ENCODE data around the gene AASDH. TPM values are rescaled to one million over a fixed set of nuclear protein-coding genes. Genes with fewer than 3 reads are reported as not detected.

AASDH gene
- polyA plus RNA-seq, 2 of the 4 experiments (the other 2 are of a cell fraction) = 4.8 to 12.2 TPM

DNA sequence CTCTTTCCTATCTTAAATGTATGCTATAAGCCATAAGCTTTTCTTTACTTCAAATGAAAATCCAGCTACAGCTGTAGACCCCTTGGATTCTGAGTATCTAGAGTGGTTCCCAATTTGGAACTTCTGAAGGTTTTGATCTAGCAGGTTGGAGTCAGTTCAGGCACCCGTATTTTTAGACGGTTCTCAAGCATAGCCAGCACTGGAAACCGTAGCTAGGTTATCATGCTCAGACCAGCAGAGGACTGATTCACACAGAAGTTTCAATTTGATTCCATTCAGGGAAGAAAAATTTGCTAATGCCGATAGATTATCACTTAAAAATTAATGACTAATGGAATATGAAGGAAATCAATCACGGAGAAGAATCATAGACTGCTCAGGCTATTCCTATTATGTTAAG is 36.9 kb upstream of the AASDH start (continued):
- TF ChIP-seq ZSCAN20 (CRISPR knock-in tag; IDR thresholded peaks at IDR 0.05) (no peak), EP300 (IDR thresholded peaks at IDR 0.05) (no peak), CBX8 (IDR thresholded peaks at IDR 0.05) (no peak), EHMT2 (IDR thresholded peaks at IDR 0.05; ENCODE audit: low read depth) (no peak), POLR2A (IDR thresholded peaks at IDR 0.05; ENCODE audit: low read length) (no peak), MAFK (IDR thresholded peaks at IDR 0.05; ENCODE audit: partially characterized antibody) (no peak)
- TF ChIP-seq, protein P1, sequence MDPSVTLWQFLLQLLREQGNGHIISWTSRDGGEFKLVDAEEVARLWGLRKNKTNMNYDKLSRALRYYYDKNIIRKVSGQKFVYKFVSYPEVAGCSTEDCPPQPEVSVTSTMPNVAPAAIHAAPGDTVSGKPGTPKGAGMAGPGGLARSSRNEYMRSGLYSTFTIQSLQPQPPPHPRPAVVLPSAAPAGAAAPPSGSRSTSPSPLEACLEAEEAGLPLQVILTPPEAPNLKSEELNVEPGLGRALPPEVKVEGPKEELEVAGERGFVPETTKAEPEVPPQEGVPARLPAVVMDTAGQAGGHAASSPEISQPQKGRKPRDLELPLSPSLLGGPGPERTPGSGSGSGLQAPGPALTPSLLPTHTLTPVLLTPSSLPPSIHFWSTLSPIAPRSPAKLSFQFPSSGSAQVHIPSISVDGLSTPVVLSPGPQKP (IDR thresholded peaks at IDR 0.05; ENCODE audit: low read depth, low read length) = no peak

DNA sequence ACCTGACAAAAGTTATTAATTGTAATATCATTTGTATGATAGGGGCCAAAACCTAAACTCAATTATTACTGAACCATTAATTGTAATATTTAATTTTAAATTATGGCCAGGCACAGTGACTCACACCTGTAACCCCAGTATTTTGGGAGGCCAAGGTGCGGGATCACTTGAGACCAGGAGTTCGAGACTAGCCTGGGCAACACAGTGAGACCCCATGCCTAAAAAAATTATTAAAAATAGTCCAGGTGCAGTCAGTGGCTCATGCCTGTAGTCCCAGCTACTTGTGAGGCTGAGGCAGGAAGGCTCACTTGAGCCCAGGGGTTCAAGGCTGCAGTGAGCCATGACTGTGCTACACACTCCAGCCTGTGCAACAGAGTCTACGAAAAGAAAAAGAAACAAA is 30.1 kb upstream of the AASDH start:
- no peak overlapping the region for H3K27ac ChIP-seq
- TF ChIP-seq RAD21 (conservative IDR thresholded peaks at IDR 0.05 in 1 of 2, IDR thresholded peaks at IDR 0.05 in 1 of 2) (no peak), GATA3 (IDR thresholded peaks at IDR 0.05; ENCODE audit: borderline replicate concordance) (no peak), HEYL (CRISPR knock-in tag; IDR thresholded peaks at IDR 0.05) (no peak), CHD4 (IDR thresholded peaks at IDR 0.05; ENCODE audit: borderline replicate concordance) (no peak), NPAS2 (CRISPR knock-in tag; IDR thresholded peaks at IDR 0.05; ENCODE audit: borderline replicate concordance) (no peak), ESRRA (IDR thresholded peaks at IDR 0.05; ENCODE audit: borderline replicate concordance, low read length) (no peak), MAZ (IDR thresholded peaks at IDR 0.05; ENCODE audit: borderline replicate concordance, low read depth, low read length) (no peak)
- TF ChIP-seq, protein P2, sequence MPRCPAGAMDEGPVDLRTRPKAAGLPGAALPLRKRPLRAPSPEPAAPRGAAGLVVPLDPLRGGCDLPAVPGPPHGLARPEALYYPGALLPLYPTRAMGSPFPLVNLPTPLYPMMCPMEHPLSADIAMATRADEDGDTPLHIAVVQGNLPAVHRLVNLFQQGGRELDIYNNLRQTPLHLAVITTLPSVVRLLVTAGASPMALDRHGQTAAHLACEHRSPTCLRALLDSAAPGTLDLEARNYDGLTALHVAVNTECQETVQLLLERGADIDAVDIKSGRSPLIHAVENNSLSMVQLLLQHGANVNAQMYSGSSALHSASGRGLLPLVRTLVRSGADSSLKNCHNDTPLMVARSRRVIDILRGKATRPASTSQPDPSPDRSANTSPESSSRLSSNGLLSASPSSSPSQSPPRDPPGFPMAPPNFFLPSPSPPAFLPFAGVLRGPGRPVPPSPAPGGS (IDR thresholded peaks at IDR 0.05) = no peak
- TF ChIP-seq, protein P3, sequence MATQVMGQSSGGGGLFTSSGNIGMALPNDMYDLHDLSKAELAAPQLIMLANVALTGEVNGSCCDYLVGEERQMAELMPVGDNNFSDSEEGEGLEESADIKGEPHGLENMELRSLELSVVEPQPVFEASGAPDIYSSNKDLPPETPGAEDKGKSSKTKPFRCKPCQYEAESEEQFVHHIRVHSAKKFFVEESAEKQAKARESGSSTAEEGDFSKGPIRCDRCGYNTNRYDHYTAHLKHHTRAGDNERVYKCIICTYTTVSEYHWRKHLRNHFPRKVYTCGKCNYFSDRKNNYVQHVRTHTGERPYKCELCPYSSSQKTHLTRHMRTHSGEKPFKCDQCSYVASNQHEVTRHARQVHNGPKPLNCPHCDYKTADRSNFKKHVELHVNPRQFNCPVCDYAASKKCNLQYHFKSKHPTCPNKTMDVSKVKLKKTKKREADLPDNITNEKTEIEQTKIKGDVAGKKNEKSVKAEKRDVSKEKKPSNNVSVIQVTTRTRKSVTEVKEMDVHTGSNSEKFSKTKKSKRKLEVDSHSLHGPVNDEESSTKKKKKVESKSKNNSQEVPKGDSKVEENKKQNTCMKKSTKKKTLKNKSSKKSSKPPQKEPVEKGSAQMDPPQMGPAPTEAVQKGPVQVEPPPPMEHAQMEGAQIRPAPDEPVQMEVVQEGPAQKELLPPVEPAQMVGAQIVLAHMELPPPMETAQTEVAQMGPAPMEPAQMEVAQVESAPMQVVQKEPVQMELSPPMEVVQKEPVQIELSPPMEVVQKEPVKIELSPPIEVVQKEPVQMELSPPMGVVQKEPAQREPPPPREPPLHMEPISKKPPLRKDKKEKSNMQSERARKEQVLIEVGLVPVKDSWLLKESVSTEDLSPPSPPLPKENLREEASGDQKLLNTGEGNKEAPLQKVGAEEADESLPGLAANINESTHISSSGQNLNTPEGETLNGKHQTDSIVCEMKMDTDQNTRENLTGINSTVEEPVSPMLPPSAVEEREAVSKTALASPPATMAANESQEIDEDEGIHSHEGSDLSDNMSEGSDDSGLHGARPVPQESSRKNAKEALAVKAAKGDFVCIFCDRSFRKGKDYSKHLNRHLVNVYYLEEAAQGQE (IDR thresholded peaks at IDR 0.05) = no peak
- ChIA-PET CTCF (no interaction called here), POLR2A (no interaction called here)
- H3K4me2 ChIP-seq = no peak overlapping the region
- H3K4me1 ChIP-seq = 0 out of 3 replicates have a peak, but pooled peaks cover 2% of the 10 kb centered on the region
- no peak for DNase-seq (ENCODE audit: low read depth in 1 of 2, low spot score in 1 of 2)
- H3K9me3 ChIP-seq = no peaks in the 10 kb centered on the region
- no peak for FAIRE-seq
- ATAC-seq = no peak
- WGBS (ENCODE audit: missing lambda C conversion rate) = 88% methylated on average over 3 of the region's 3 CpGs
- H3K4me3 ChIP-seq = no peak overlapping the region

DNA sequence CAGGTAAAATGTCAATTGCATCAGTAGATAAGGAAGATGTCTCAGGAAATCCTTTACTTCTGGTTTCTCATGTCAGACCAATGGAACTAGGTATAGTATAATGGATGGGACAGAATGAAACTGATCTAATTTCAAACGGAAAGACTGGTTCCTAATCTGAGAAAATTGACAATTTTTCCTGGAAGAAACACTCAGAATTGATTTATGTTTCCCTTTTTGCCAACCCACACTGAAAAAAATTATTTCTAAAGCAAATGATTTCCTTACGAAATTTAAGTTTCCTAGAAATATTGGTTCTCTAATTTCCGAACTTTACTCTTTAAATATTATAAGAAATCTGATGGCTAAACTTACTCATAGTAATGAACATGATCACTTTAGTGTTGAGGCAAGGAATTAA is 29.1 kb upstream of the AASDH start:
- ChIA-PET POLR2A (no interaction called here), CTCF (interaction anchor here (1.0 to 1.9 kb wide), 2 partner anchors 8 to 128 kb away, joined by 4 to 6 read pairs; no protein-coding TSS in a partner anchor)
- no peak overlapping the region for H3K27ac ChIP-seq
- 66% methylated on average over 3 of the region's 3 CpGs for WGBS (ENCODE audit: missing lambda C conversion rate)
- peaks cover 11% of the 10 kb centered on the region; the same call in 2 of the 3 replicates for H3K4me1 ChIP-seq
- no peak for ATAC-seq
- DNase-seq (ENCODE audit: low read depth in 1 of 2, low spot score in 1 of 2) = no peak
- FAIRE-seq = no peak
- H3K4me3 ChIP-seq = no peak overlapping the region
- no peak for TF ChIP-seq HDAC2 (IDR thresholded peaks at IDR 0.05)
- TF ChIP-seq RAD21 (conservative IDR thresholded peaks at IDR 0.05 in 1 of 2, IDR thresholded peaks at IDR 0.05 in 1 of 2) = no peak
- no peak for TF ChIP-seq TP53 (CRISPR knock-in tag; IDR thresholded peaks at IDR 0.05)
- no peak for TF ChIP-seq HOXB5 (CRISPR knock-in tag; IDR thresholded peaks at IDR 0.05)
- TF ChIP-seq RFX5 (IDR thresholded peaks at IDR 0.05) = no peak
- no peak for TF ChIP-seq CBX2 (IDR thresholded peaks at IDR 0.05; ENCODE audit: borderline replicate concordance, low read depth)
- TF ChIP-seq KDM5A (IDR thresholded peaks at IDR 0.05) = no peak
- TF ChIP-seq FOSL2 (IDR thresholded peaks at IDR 0.05) = no peak
- no peak for TF ChIP-seq FOSL2 (CRISPR knock-in tag; IDR thresholded peaks at IDR 0.05)
- TF ChIP-seq CBX8 (IDR thresholded peaks at IDR 0.05) = no peak
- TF ChIP-seq MYC (IDR thresholded peaks at IDR 0.05; ENCODE audit: borderline replicate concordance, low read length) = no peak
- TF ChIP-seq ZSCAN20 (CRISPR knock-in tag; IDR thresholded peaks at IDR 0.05) = no peak
- TF ChIP-seq HEYL (CRISPR knock-in tag; IDR thresholded peaks at IDR 0.05) = no peak
- TF ChIP-seq JUNB (IDR thresholded peaks at IDR 0.05) = no peak
- TF ChIP-seq, protein P4, sequence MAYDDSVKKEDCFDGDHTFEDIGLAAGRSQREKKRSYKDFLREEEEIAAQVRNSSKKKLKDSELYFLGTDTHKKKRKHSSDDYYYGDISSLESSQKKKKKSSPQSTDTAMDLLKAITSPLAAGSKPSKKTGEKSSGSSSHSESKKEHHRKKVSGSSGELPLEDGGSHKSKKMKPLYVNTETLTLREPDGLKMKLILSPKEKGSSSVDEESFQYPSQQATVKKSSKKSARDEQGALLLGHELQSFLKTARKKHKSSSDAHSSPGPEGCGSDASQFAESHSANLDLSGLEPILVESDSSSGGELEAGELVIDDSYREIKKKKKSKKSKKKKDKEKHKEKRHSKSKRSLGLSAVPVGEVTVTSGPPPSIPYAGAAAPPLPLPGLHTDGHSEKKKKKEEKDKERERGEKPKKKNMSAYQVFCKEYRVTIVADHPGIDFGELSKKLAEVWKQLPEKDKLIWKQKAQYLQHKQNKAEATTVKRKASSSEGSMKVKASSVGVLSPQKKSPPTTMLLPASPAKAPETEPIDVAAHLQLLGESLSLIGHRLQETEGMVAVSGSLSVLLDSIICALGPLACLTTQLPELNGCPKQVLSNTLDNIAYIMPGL (CRISPR knock-in tag; IDR thresholded peaks at IDR 0.05; ENCODE audit: borderline replicate concordance) = no peak
- TF ChIP-seq, protein P5, sequence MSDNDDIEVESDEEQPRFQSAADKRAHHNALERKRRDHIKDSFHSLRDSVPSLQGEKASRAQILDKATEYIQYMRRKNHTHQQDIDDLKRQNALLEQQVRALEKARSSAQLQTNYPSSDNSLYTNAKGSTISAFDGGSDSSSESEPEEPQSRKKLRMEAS (IDR thresholded peaks at IDR 0.05) = no peak
- no peaks in the 10 kb centered on the region for H3K9me3 ChIP-seq
- H3K4me2 ChIP-seq = no peak overlapping the region
